T-helper 1 cell (primary cell): ENCODE results near the gene ZC3HAV1L.
"Not testable (repeated sequence)": the region's sequence is repeated elsewhere in the genome, so short reads cannot be mapped to it uniquely, and the experiment has no call there.

Experiments
- DNase-seq, 5 donors: peaks; one replicate each; pipeline ENCODE4 v3.0.0-alpha.2; 2012 to 2020

The ZC3HAV1L gene

DNA sequence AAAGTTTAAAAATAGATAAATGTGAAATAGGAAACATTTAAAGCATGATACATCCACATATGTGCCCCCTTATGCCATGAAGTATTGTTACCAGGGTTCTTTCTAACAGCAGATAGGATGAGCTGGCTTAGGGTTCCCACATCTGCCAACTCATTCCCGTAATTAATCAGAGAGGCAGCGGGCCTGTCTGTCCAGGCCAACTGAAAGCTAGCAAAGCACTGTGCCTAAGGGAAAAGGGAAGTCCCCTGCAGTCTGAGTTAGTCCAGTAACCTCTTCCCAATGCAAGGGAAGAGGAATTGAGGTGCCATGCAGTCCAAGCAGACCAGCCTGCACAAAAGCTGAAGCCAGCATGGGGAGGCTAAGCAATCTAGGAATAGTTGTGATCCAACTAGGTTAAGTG, 18.3 kb upstream of the ZC3HAV1L start:
- DNase-seq, result no peak

- DNase-seq, result no peak
Observed at GRCh38 chr7:139051655-139052054, 15.8 kb upstream of the ZC3HAV1L start.

DNA sequence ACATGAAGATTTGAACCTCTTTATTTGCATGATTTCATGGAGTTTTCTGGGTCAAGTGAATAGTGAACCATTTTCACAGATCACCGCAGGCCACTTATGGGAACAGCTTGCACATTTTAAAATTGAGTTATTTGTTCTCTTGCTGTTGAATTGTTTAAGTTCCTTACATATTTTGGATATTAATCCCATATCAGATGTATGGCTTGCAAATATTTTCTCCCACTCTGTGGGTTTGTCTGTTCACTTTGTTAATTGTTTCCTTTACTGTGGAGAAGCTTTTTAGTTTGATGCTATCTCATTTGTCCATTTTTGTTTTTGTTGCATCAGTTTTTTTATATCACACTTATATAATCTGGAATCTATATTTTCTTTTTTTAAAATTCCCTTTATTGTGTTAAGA, 14.1 kb upstream of the ZC3HAV1L start:
- no peak for DNase-seq

GRCh38 chr7:139049111-139049510, 13.3 kb upstream of the ZC3HAV1L start:
- DNase-seq, result no peak

DNA sequence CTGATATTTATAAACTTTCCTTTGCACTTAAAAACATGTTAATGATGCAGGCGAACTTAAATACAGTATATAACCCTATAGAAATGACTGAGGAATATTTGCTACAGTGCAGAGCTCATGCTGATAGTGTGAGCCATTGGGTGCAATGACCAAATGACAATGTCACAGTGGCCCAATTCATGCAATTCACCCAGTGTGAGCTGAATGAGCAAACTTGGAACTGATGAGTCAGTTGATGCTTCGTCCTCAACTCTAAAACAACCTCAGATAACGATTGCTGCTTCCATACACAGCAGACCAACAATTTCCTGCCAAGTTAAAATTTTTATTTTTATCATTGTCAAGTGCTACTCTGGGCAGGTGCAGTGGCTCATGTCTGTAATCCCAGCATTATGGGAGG, 12.1 kb upstream of the ZC3HAV1L start:
- DNase-seq, result peak in 1 of 5 donors; percentile 75

- DNase-seq, result no peak
Observed at GRCh38 chr7:139046143-139046542, 10.3 kb upstream of the ZC3HAV1L start.

DNA sequence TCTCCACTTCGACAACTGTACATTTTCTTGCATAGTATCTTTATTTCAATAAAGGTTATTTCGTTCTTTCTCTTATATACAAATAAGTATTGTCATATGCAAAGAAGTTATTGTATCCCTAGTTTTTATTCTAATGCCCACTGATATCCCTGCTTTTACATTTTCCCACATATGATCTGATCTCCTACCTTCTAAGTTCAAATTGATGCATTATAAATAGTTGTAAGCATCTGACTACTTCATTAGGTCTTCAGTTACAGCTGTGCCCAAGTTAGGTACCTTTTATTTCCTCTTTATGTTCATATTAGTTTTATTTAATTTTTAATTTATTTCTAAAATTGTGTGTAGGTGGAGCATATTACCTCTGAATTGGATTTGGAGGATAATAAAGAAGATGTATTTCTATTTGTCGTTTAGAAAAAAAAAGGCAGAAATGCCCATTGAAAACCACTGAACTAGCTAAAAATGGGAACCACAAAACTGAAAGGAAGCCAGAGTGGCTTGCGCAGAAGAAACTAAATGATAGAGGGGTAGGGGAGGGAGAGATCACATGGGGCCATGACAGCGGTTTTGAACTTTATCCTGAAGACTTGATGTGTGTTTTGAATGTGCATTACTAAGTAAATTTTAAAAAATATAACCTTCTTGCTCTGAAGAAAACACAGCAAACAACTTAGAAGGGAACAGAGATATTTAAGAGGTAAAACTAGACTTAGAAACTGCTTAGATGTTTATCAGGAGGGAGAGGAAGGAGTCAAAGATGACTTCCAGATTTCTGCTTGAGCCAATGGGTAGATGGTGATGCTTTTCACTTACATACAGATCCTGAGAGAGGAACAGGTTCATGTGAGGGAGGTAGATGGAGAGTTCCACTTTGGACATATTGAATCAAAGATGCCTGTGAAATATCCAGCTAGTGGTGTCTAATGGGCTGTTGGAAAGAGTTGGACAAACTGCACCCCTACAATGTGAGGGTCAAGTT, 9.3 kb upstream of the ZC3HAV1L start:
- DNase-seq, result peak in 1 of 5 donors; percentile 72

GRCh38 chr7:139043823-139044812, 8.3 kb upstream of the ZC3HAV1L start:
- peak; percentile 24 to 82 (median 54) for DNase-seq

GRCh38 chr7:139041378-139042085, 5.7 kb upstream of the ZC3HAV1L start:
- DNase-seq, result peak in 1 of 5 donors; percentile 31

- no peak for DNase-seq
Observed at GRCh38 chr7:139038691-139039090, 2.8 kb upstream of the ZC3HAV1L start.

- DNase-seq, result no peak
Observed at GRCh38 chr7:139036901-139037300, 1.1 kb upstream of the ZC3HAV1L start.

- peak in 1 of 5 donors; percentile 34 for DNase-seq
Observed at GRCh38 chr7:139034855-139035585, 822 bp downstream of the ZC3HAV1L start.

- no peak for DNase-seq
Observed at GRCh38 chr7:139034336-139034735, 1.5 kb downstream of the ZC3HAV1L start.

DNA sequence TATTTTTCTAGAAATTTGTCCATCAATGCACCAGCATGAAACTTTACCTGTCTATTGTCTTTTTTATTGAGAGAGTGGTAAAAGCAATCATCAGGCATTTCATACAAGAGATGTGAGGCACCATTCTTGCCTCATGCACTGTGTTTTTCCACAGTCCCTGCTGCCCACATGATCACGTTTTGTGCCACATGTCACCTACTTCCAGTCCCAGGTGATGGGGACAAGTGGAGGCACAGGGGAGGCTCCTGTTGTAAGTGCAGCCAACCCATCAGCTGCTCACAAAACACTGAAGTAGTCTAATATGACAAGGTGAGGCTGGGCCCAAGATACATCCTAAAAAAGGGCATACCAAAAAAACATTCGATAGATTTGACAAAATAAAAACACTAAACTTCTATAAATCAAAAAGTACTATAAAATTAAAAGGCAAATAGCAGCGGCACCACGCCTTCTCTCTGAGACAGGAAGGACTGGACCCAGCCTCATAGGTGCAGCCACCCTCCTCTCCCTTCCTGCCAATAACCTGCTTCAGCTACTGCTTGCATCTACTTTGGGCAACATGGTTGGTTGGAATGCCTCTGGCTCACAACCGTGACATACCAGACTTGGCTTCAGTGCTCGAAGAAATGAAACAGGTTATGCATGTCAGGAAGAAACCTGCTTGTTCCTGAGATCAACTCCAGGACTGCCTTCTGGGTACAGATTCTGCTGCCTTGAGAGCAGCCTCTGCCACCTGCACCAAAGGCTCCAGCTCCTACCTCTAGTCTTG, 2.3 kb downstream of the ZC3HAV1L start:
- no peak for DNase-seq

- no peak for DNase-seq
Observed at GRCh38 chr7:139032473-139032872, 3.4 kb downstream of the ZC3HAV1L start.

DNA sequence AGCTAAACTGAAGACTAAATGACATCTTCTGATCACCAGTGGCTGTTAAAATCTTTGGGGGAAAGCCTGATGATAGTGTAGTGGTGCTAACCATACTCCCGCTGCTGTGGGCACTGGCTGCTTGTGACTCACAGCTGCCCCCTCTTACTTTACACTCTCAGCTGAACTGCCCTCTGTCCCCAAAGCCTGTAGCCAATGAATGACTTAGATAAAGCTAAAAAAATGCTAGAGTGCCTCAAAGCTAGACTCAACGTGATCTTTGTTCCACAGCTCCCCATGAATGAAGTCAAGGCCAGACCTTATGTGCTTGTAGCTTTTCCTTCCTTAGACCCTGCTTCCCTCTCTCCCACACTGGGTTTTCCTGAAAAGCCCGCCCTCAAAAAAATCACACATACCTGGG, 6.5 kb downstream of the ZC3HAV1L start:
- DNase-seq, result no peak

DNA sequence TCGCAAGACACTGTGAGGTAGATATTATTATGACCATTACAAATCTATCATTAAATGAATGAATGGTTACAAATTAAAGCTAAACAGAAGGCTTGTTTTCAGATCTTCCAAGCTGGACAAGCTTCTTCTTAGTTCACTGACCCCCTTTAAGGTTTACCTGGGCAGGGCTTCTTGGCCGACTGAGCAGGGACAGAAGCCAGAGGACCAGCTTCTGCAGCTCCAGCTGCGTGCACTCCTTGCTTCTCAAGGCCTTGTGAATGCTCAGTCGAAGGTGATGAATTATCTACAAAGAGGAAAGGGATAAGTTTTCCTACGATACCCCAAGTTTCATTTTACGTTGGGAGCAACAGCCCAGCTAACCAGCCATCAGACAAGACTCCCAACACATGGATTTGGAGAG, 9.3 kb downstream of the ZC3HAV1L start:
- no peak for DNase-seq

- DNase-seq, result not testable (repeated sequence)
Observed at GRCh38 chr7:139025861-139026260, 10.0 kb downstream of the ZC3HAV1L start.

DNA sequence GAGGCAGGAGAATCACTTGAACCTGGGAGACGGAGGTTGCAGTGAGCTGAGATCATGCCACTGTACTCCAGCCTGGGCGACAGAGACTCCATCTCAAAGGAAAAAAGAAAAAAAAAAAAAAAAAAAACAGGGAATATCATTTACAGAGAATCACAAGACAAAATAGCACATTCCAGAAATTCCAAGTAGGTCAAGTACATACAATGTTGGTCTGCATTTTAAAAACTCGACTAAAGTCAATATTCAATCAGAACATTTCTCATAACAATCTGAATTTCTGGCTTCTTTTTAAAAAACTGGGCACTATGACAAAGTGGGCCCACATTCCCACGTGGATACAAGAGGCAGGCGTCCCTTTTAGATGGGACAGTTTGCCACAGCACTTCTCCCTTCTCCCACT, 12.8 kb downstream of the ZC3HAV1L start:
- no peak for DNase-seq

- DNase-seq, result no peak
Observed at GRCh38 chr7:139022286-139022685, 13.6 kb downstream of the ZC3HAV1L start.

- DNase-seq, result no peak
Observed at GRCh38 chr7:139018910-139019309, 16.9 kb downstream of the ZC3HAV1L start.
